Measurements from ENCODE around the gene MYO19. TPM values are rescaled to one million over a fixed set of nuclear protein-coding genes. Genes with fewer than 3 reads are reported as not detected.

The MYO19 gene
- total and polyA plus RNA-seq, 12 donors = 12.0 to 43.6 (median 29.4) TPM

DNA sequence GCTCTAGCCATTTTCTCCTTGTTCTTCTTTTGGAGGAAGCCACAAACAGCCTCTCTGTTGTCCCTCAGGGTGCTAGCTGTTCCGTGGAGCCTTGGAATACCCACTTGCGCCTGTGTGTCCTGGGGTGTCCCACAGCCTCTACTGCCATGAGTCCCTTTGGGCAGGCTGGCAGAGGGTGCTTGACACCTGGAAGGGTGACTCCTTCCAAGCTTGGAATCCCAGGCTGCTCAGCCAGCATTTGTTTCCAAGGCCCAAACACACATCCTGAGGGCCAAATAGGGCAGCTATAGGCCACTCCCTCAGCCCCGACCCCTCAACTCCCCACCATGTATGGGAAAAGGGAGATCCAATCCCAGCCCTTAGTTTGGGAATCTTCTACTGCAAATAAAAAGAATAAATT, 33.3 kb downstream of the MYO19 start:
- peak in 1 of 7 donors; percentile 23 for DNase-seq
- H3K9me3 ChIP-seq (replicated peaks in 1 of 3) = no peaks in the 10 kb centered on the region
- no peaks in the 10 kb centered on the region for H3K27me3 ChIP-seq
- 94 to 100% (median 98%) methylated on average over 1 to 3 of the region's 3 CpGs for WGBS, 4 donors
- H3K27ac ChIP-seq = no peak overlapping the region
- TF ChIP-seq CTCF (IDR thresholded peaks at IDR 0.05) = no peak
- H3K4me1 ChIP-seq (replicated peaks in 1 of 2) = no peaks in the 10 kb centered on the region
- H3K36me3 ChIP-seq (replicated peaks in 1 of 2) = peaks cover 0 to 40% of the 10 kb centered on the region in 2 donors
- intact Hi-C loops (cut with DNase I) = no loop called here
- no peak overlapping the region for H3K4me3 ChIP-seq

DNA sequence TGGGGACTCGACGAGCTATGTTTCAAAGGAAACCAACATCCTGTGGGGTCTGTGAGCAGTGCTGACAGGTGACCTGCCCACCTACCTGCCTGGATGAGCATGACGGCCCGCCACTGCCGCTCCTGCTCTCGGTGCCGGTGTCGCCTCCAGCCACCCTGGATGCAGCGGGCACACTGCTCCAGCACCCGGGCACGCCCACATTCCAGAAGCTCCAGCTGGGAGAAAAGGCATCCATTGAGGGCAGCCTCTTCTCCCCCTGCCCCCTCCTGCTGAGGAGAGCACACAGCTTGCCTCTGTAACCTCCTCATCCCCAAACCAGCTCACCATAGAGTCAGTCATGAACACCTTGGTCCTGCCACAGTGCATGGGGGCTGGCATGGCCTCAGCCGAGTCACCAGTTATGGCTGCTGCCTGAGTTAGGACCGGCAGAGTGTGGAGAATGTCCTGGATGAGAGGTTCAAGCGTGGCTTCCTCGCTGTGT, 33.9 kb downstream of the MYO19 start:
- DNase-seq = no peak
- no peak overlapping the region for H3K4me3 ChIP-seq
- no peaks in the 10 kb centered on the region for H3K9me3 ChIP-seq (replicated peaks in 1 of 3)
- no peak overlapping the region for H3K27ac ChIP-seq
- H3K4me1 ChIP-seq (replicated peaks in 1 of 2) = no peaks in the 10 kb centered on the region
- intact Hi-C loops (cut with DNase I) = no loop called here
- H3K27me3 ChIP-seq = no peaks in the 10 kb centered on the region
- H3K36me3 ChIP-seq (replicated peaks in 1 of 2) = peaks cover 0 to 46% of the 10 kb centered on the region in 2 donors
- TF ChIP-seq CTCF (IDR thresholded peaks at IDR 0.05) (no peak), POLR2A (IDR thresholded peaks at IDR 0.05) (no peak)
- 92 to 100% (median 96%) methylated on average over 2 to 15 of the region's 15 CpGs for WGBS, 4 donors

- Histone ChIP-seq H3K27me3 (no peaks in the 10 kb centered on the region), H3K9me3 (replicated peaks in 1 of 3) (no peaks in the 10 kb centered on the region), H3K27ac (no peak overlapping the region), H3K36me3 (replicated peaks in 1 of 2) (peaks cover 0 to 52% of the 10 kb centered on the region in 2 donors), H3K4me3 (no peak overlapping the region), H3K4me1 (replicated peaks in 1 of 2) (no peaks in the 10 kb centered on the region)
- no peak for DNase-seq
- 74 to 77% (median 74%) methylated on average over 7 of the region's 7 CpGs for WGBS, 4 donors
- intact Hi-C loops (cut with DNase I) = no loop called here
- TF ChIP-seq CTCF (IDR thresholded peaks at IDR 0.05) (no peak), POLR2A (IDR thresholded peaks at IDR 0.05) (no peak)
These were observed 35.9 kb downstream of the MYO19 start for GRCh38 chr17:36498560-36499300.

DNA sequence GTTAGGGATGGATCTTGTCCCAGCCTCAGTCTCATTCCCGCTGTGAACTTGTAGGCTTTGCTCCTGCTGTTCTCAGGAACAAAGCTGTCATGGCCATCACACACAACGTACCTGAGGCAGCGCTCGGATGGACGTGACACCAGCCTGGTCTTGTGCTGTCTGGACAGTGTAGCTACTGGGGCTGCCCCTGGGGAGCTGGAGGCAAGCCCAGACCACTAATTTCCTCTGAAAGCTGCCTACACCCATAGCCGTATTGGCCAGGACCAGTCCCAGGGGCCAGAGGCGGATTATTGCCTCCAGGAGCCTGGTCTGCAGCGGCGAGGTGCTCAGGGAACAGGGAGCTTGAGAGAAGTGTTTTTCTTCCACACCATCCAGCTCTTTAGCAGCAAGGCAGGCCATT, 36.5 kb downstream of the MYO19 start:
- no peak overlapping the region for H3K27ac ChIP-seq
- intact Hi-C loops (cut with DNase I) = no loop called here
- TF ChIP-seq CTCF (IDR thresholded peaks at IDR 0.05) (no peak), POLR2A (IDR thresholded peaks at IDR 0.05) (no peak)
- 81 to 94% (median 87%) methylated on average over 4 to 9 of the region's 9 CpGs for WGBS, 4 donors
- no peaks in the 10 kb centered on the region for H3K27me3 ChIP-seq
- H3K4me3 ChIP-seq = no peak overlapping the region
- peaks cover 0 to 57% of the 10 kb centered on the region in 2 donors for H3K36me3 ChIP-seq (replicated peaks in 1 of 2)
- no peaks in the 10 kb centered on the region for H3K9me3 ChIP-seq (replicated peaks in 1 of 3)
- DNase-seq = no peak
- no peaks in the 10 kb centered on the region for H3K4me1 ChIP-seq (replicated peaks in 1 of 2)

Measured in adrenal gland (tissue), 12 donors.